H9 (cell line): ENCODE measurements around the gene PLEKHG5. TPM values are rescaled to one million over a fixed set of nuclear protein-coding genes. Genes with fewer than 3 reads are reported as not detected.

ENCODE experiments used
- DNase-seq: peaks from one replicate; pipeline ENCODE4 v3.0.0-alpha.2; 2017
- H2AFZ ChIP-seq: one replicate; pipeline ENCODE4 v1.6.1; 2013; ENCODE audit warnings: mild to moderate bottlenecking, low read length, control low read depth, moderate library complexity
- H2AK5ac ChIP-seq: 2 replicates; pipeline ENCODE4 v1.6.1; 2013; ENCODE audit warnings: low read length, control low read depth, mixed read lengths; ENCODE audit not compliant: insufficient read length
- H2BK120ac ChIP-seq: one replicate; pipeline ENCODE4 v1.6.1; 2013; ENCODE audit warnings: low read depth, mild to moderate bottlenecking, low read length, control low read depth, inconsistent platforms; ENCODE audit not compliant: poor library complexity, severe bottlenecking
- H2BK12ac ChIP-seq: 2 replicates; pipeline ENCODE4 v1.6.1; 2013; ENCODE audit warnings: low read length, control low read depth, mixed read lengths, low read depth; ENCODE audit not compliant: insufficient read length
- H2BK15ac ChIP-seq: 2 replicates; pipeline ENCODE4 v1.6.1; 2013; ENCODE audit warnings: low read depth, low read length, control low read depth
- H2BK20ac ChIP-seq: one replicate; pipeline ENCODE4 v1.6.1; 2013; ENCODE audit warnings: low read depth, mild to moderate bottlenecking, low read length, control low read depth, inconsistent platforms; ENCODE audit not compliant: poor library complexity, severe bottlenecking
- H2BK5ac ChIP-seq: 2 replicates; pipeline ENCODE4 v1.6.1; 2013; ENCODE audit warnings: low read length, control low read depth, mixed read lengths; ENCODE audit not compliant: insufficient read length
- H3K14ac ChIP-seq: 2 replicates; pipeline ENCODE4 v1.6.1; 2013; ENCODE audit warnings: low read length, control low read depth; ENCODE audit not compliant: insufficient read depth
- H3K18ac ChIP-seq: 2 replicates; pipeline ENCODE4 v1.6.1; 2013; ENCODE audit warnings: low read depth, mild to moderate bottlenecking, mixed read lengths, low read length, control low read depth; ENCODE audit not compliant: insufficient read length
- H3K23ac ChIP-seq: 2 replicates; pipeline ENCODE4 v1.6.1; 2013; ENCODE audit warnings: low read length, control low read depth, mixed read lengths, low read depth; ENCODE audit not compliant: insufficient read length
- H3K23me2 ChIP-seq: 2 replicates; pipeline ENCODE4 v1.6.1; 2013; ENCODE audit warnings: low read depth, mild to moderate bottlenecking, mixed read lengths, low read length, control low read depth; ENCODE audit not compliant: insufficient read length, poor library complexity, severe bottlenecking
- H3K27ac ChIP-seq: 2 replicates; pipeline ENCODE4 v1.5.1; 2013; ENCODE audit warnings: low read length, control low read depth, mixed read lengths, low read depth; ENCODE audit not compliant: insufficient read length
- H3K27me3 ChIP-seq: 2 replicates; pipeline ENCODE4 v1.6.1; 2013; ENCODE audit warnings: low read length, control low read depth, inconsistent platforms; ENCODE audit not compliant: insufficient read depth
- H3K4ac ChIP-seq: 2 replicates; pipeline ENCODE4 v1.6.1; 2013; ENCODE audit warnings: low read depth, mild to moderate bottlenecking, control low read depth, inconsistent platforms, low read length, moderate library complexity
- H3K4me1 ChIP-seq: 2 replicates; pipeline ENCODE4 v1.6.1; 2013; ENCODE audit warnings: low read length, control low read depth, inconsistent platforms; ENCODE audit not compliant: insufficient read depth
- H3K4me2 ChIP-seq: 2 replicates; pipeline ENCODE4 v1.6.1; 2013; ENCODE audit warnings: low read length, control low read depth, mixed read lengths; ENCODE audit not compliant: insufficient read length, insufficient read depth
- H3K56ac ChIP-seq: 2 replicates; pipeline ENCODE4 v1.6.1; 2013; ENCODE audit warnings: low read depth, mild to moderate bottlenecking, mixed read lengths, low read length, control low read depth; ENCODE audit not compliant: insufficient read length
- H3K79me1 ChIP-seq: 2 replicates; pipeline ENCODE4 v1.6.1; 2013; ENCODE audit warnings: low read depth, mild to moderate bottlenecking, moderate library complexity, low read length, control low read depth, inconsistent platforms; ENCODE audit not compliant: insufficient read depth, poor library complexity, severe bottlenecking
- H3K79me2 ChIP-seq: 2 replicates; pipeline ENCODE4 v1.6.1; 2013; ENCODE audit warnings: low read length, control low read depth, inconsistent platforms; ENCODE audit not compliant: insufficient read depth
- H3K9ac ChIP-seq: 2 replicates; pipeline ENCODE4 v1.6.1; 2013; ENCODE audit warnings: low read length, control low read depth, mixed read lengths; ENCODE audit not compliant: insufficient read length; ENCODE audit errors: extremely low read depth
- H3K9me3 ChIP-seq: one replicate; pipeline ENCODE4 v1.6.1; 2013; ENCODE audit warnings: low read depth, low read length, inconsistent platforms; ENCODE audit not compliant: control insufficient read depth
- H3T11ph ChIP-seq: one replicate; pipeline ENCODE4 v1.6.1; 2013; ENCODE audit warnings: mild to moderate bottlenecking, low read length, control low read depth, inconsistent platforms
- H4K20me1 ChIP-seq: one replicate; pipeline ENCODE4 v1.6.1; 2013; ENCODE audit not compliant: control insufficient read depth, insufficient read length, insufficient read depth
- H4K5ac ChIP-seq: 2 replicates; pipeline ENCODE4 v1.6.1; 2013; ENCODE audit warnings: low read depth, mild to moderate bottlenecking, mixed read lengths, low read length, control low read depth; ENCODE audit not compliant: insufficient read length
- H4K8ac ChIP-seq: replicated peaks from 2 replicates; pipeline ENCODE4 v1.6.1; 2013; ENCODE audit warnings: low read length, control low read depth, mixed read lengths, low read depth; ENCODE audit not compliant: insufficient read length
- H4K91ac ChIP-seq: 2 replicates; pipeline ENCODE4 v1.6.1; 2013; ENCODE audit warnings: low read depth, mild to moderate bottlenecking, moderate library complexity, mixed read lengths, low read length, control low read depth; ENCODE audit not compliant: insufficient read length
- H3K27ac Mint-ChIP-seq, 3 experiments: 2 replicates in 2 of 3; 3 replicates in 1 of 3; pipeline ENCODE4 v1.8.0; 2020 to 2021; ENCODE audit warnings: mixed read lengths in 3 of 3, mild to moderate bottlenecking in 1 of 3, moderate library complexity in 1 of 3
- H3K27me3 Mint-ChIP-seq: 2 replicates; pipeline ENCODE4 v1.8.0; 2021; ENCODE audit warnings: low read depth, mild to moderate bottlenecking, moderate library complexity, mixed read lengths
- H3K36me3 Mint-ChIP-seq, 3 experiments: 2 replicates in 2 of 3; 3 replicates in 1 of 3; pipeline ENCODE4 v1.8.0; 2020 to 2021; ENCODE audit warnings: low read depth in 3 of 3, mixed read lengths in 3 of 3; ENCODE audit not compliant: insufficient read depth in 1 of 3
- H3K4me1 Mint-ChIP-seq, 2 experiments: 2 replicates each; pipeline ENCODE4 v1.8.0; 2020; ENCODE audit warnings: mixed read lengths in 2 of 2
- H3K4me3 Mint-ChIP-seq, 2 experiments: 2 replicates in 1 of 2; 3 replicates in 1 of 2; pipeline ENCODE4 v1.8.0; 2020 to 2021; ENCODE audit warnings: mild to moderate bottlenecking in 2 of 2, mixed read lengths in 2 of 2, moderate library complexity in 1 of 2
- H3K9me3 Mint-ChIP-seq, 2 experiments: 2 replicates in 1 of 2; 3 replicates in 1 of 2; pipeline ENCODE4 v1.8.0; 2020; ENCODE audit warnings: mild to moderate bottlenecking in 2 of 2, mixed read lengths in 2 of 2, moderate library complexity in 1 of 2
- CTCF ChIP-seq: fragments of 200-600 bp; sonication (generic); conservative IDR thresholded peaks from 3 replicates; pipeline ENCODE4 v1.8.0; 2021; ENCODE audit warnings: antibody characterized with exemption, mild to moderate bottlenecking
- WGBS: extraction: QIAGEN DNeasy Blood & Tissue Kit; methylation state at CpG from one replicate; pipeline ENCODE4 v1.1.7; 2013; ENCODE audit warnings: missing lambda C conversion rate, low lambda C conversion rate, mixed read lengths; ENCODE audit not compliant: insufficient read length; ENCODE audit errors: extremely low coverage; 5-methylcytosine and 5-hydroxymethylcytosine counted together
- total RNA-seq: library from RNA; stranded (reverse); gene quantifications from 2 replicates; pipeline ENCODE4 v1.2.1, GENCODE V29; 2021

PLEKHG5 gene
- total RNA-seq, 1 experiment from 2014 or later, result 22.3 TPM

- Histone ChIP-seq H2BK12ac (no peak overlapping the region), H3K14ac (0 out of 2 replicates have a peak overlapping the region, but pooled peaks have one; percentile 76), H4K5ac (no peak overlapping the region), H3K23ac (no peak overlapping the region), H3K23me2 (peaks cover 5% of the 10 kb centered on the region), H3K27ac (no peak overlapping the region), H3K79me1 (no peaks in the 10 kb centered on the region), H2BK5ac (no peak overlapping the region), H3K27me3 (no peaks in the 10 kb centered on the region), H3K4me1 (no peaks in the 10 kb centered on the region), H2AK5ac (no peak overlapping the region), H3K4ac (no peak overlapping the region), H4K91ac (no peak overlapping the region), H2BK15ac (no peak overlapping the region), H2BK20ac (no peak overlapping the region), H4K20me1 (no peaks in the 10 kb centered on the region), H2BK120ac (no peak overlapping the region), H3K56ac (no peak overlapping the region), H3K18ac (no peak overlapping the region), H3K9me3 (no peaks in the 10 kb centered on the region), H3K79me2 (0 out of 2 replicates have a peak, but pooled peaks cover 1% of the 10 kb centered on the region), H4K8ac (no peak overlapping the region), H3K4me2 (peak overlapping the region; percentile 34), H3T11ph (no peak overlapping the region), H2AFZ (no peak overlapping the region), H3K9ac (peak overlapping the region; percentile 30)
- no peak for TF ChIP-seq CTCF
- Mint-ChIP-seq H3K27ac (no peak overlapping the region), H3K4me1 (peaks cover 14 to 20% of the 10 kb centered on the region in 2 experiments), H3K9me3 (no peaks in the 10 kb centered on the region; a peak in 1 of 5 replicates), H3K27me3 (peaks cover 5% of the 10 kb centered on the region), H3K4me3 (peak overlapping the region; percentile 75 to 87), H3K36me3 (peaks cover 0 to 3% (median 3%) of the 10 kb centered on the region in 3 experiments; a peak in 3 of 7 replicates)
- no CpG with 5 or more reads among the region's 13 CpGs for WGBS
- DNase-seq, result no peak
These were observed 6.7 kb downstream of the PLEKHG5 start for GRCh38 chr1:6484826-6485167.
